ENCODE measurements around the gene MED20. TPM values are rescaled to one million over a fixed set of nuclear protein-coding genes. Genes with fewer than 3 reads are reported as not detected.

The MED20 gene
- polyA plus RNA-seq, 1 donor (not counting 4 experiments of a cell fraction or from before 2014, with no cell fraction given), result 37.5 TPM

- Histone ChIP-seq H3K79me2 (ENCODE audit: control insufficient read depth, insufficient read depth, low read length) (peaks cover 29% of the 10 kb centered on the region), H3K9me1 (ENCODE audit: control insufficient read depth, extremely low read depth, insufficient read depth, low read length) (no peaks in the 10 kb centered on the region), H3K27ac (ENCODE audit: control insufficient read depth, insufficient read depth, low read length) (no peak overlapping the region), H3K4me1 (ENCODE audit: control insufficient read depth, extremely low read depth, insufficient read depth, low read length) (peaks cover 32% of the 10 kb centered on the region), H4K20me1 (ENCODE audit: control insufficient read depth, extremely low read depth, insufficient read depth, low read length) (no peaks in the 10 kb centered on the region), H3K4me3 (ENCODE audit: control insufficient read depth in 2 of 3, extremely low read depth in 1 of 3, insufficient read depth in 2 of 3, low read depth in 1 of 3, low read length in 3 of 3) (no peak overlapping the region), H3K27me3 (ENCODE audit: control insufficient read depth, extremely low read depth, insufficient read depth, low read length) (no peaks in the 10 kb centered on the region), H2AFZ (ENCODE audit: control insufficient read depth, low read length) (no peak overlapping the region), H3K9me3 (ENCODE audit: control insufficient read depth, low read depth, low read length) (no peaks in the 10 kb centered on the region), H3K4me2 (ENCODE audit: control insufficient read depth, extremely low read depth, insufficient read depth, low read depth, low read length) (no peak overlapping the region), H3K9ac (ENCODE audit: control insufficient read depth, extremely low read depth, insufficient read depth, low read length) (no peak overlapping the region), H3K36me3 (ENCODE audit: control insufficient read depth in 2 of 2, extremely low read depth in 1 of 2, insufficient read depth in 2 of 2, low read length in 2 of 2) (peaks cover 20 to 25% of the 10 kb centered on the region in 2 experiments)
- no peak for DNase-seq (ENCODE audit: low read depth, low spot score)
- dilution Hi-C loops (cut with MboI; ENCODE audit: extremely low pct_ligation_motif_present, low sequenced_read_pairs), result no loop called here
- no peak for FAIRE-seq
- TF ChIP-seq EZH2 (IDR thresholded peaks at IDR 0.05; ENCODE audit: low read length) (no peak), CTCF (optimal IDR thresholded peaks at IDR 0.05 in 1 of 3, IDR thresholded peaks at IDR 0.05 in 1 of 3, conservative IDR thresholded peaks at IDR 0.05 in 1 of 3; ENCODE audit: extremely low read depth in 1 of 3, insufficient read depth in 2 of 3, low read length in 3 of 3) (no peak)
Measured at GRCh38 chr6:41937861-41938574, 17.1 kb upstream of the MED20 start.

GRCh38 chr6:41937472-41937860, 16.5 kb upstream of the MED20 start:
- no peak overlapping the region for H3K4me2 ChIP-seq (ENCODE audit: control insufficient read depth, extremely low read depth, insufficient read depth, low read depth, low read length)
- H3K36me3 ChIP-seq (ENCODE audit: control insufficient read depth in 2 of 2, extremely low read depth in 1 of 2, insufficient read depth in 2 of 2, low read length in 2 of 2), result peaks cover 26 to 30% of the 10 kb centered on the region in 2 experiments
- peaks cover 30% of the 10 kb centered on the region for H3K4me1 ChIP-seq (ENCODE audit: control insufficient read depth, extremely low read depth, insufficient read depth, low read length)
- H3K4me3 ChIP-seq (ENCODE audit: control insufficient read depth in 2 of 3, extremely low read depth in 1 of 3, insufficient read depth in 2 of 3, low read depth in 1 of 3, low read length in 3 of 3), result no peak overlapping the region
- H3K9me1 ChIP-seq (ENCODE audit: control insufficient read depth, extremely low read depth, insufficient read depth, low read length), result no peaks in the 10 kb centered on the region
- TF ChIP-seq CTCF (optimal IDR thresholded peaks at IDR 0.05 in 1 of 3, IDR thresholded peaks at IDR 0.05 in 1 of 3, conservative IDR thresholded peaks at IDR 0.05 in 1 of 3; ENCODE audit: extremely low read depth in 1 of 3, insufficient read depth in 2 of 3, low read length in 3 of 3) (no peak), EZH2 (IDR thresholded peaks at IDR 0.05; ENCODE audit: low read length) (no peak)
- peaks cover 31% of the 10 kb centered on the region for H3K79me2 ChIP-seq (ENCODE audit: control insufficient read depth, insufficient read depth, low read length)
- H3K27ac ChIP-seq (ENCODE audit: control insufficient read depth, insufficient read depth, low read length), result no peak overlapping the region
- H3K27me3 ChIP-seq (ENCODE audit: control insufficient read depth, extremely low read depth, insufficient read depth, low read length), result no peaks in the 10 kb centered on the region
- no peaks in the 10 kb centered on the region for H4K20me1 ChIP-seq (ENCODE audit: control insufficient read depth, extremely low read depth, insufficient read depth, low read length)
- dilution Hi-C loops (cut with MboI; ENCODE audit: extremely low pct_ligation_motif_present, low sequenced_read_pairs), result no loop called here
- H3K9ac ChIP-seq (ENCODE audit: control insufficient read depth, extremely low read depth, insufficient read depth, low read length), result no peak overlapping the region
- no peaks in the 10 kb centered on the region for H3K9me3 ChIP-seq (ENCODE audit: control insufficient read depth, low read depth, low read length)
- no peak overlapping the region for H2AFZ ChIP-seq (ENCODE audit: control insufficient read depth, low read length)
- DNase-seq (ENCODE audit: low read depth, low spot score) (no peak), FAIRE-seq (no peak)
